BE2C (cell line): Measurements from ENCODE around the gene NR4A3.

Source experiments
- DNase-seq: peaks from one replicate; pipeline ENCODE4 v3.0.0-alpha.2; 2020
- H3K27me3 ChIP-seq: fragments of 250-450 bp; sonication (Bioruptor Pico); 2 replicates; pipeline ENCODE4 v1.5.1; 2020; ENCODE audit warnings: mild to moderate bottlenecking
- H3K36me3 ChIP-seq: fragments of 250-450 bp; sonication (Bioruptor Pico); 2 replicates; pipeline ENCODE4 v1.5.1; 2020; ENCODE audit warnings: mild to moderate bottlenecking
- H3K4me1 ChIP-seq: fragments of 250-450 bp; sonication (Bioruptor Pico); 2 replicates; pipeline ENCODE4 v1.5.1; 2020
- H3K4me3 ChIP-seq: 2 replicates; pipeline ENCODE4 v1.5.1; 2011; ENCODE audit warnings: low read depth, low read length
- H3K9me3 ChIP-seq: fragments of 250-450 bp; sonication (Bioruptor Pico); 2 replicates; pipeline ENCODE4 v1.5.1; 2020
- TF ChIP-seq, protein P1 (sequence below): IDR thresholded peaks from 2 replicates; pipeline ENCODE4 v1.5.1; 2012; ENCODE audit warnings: mild to moderate bottlenecking, low read depth, low read length

Gene NR4A3

DNA sequence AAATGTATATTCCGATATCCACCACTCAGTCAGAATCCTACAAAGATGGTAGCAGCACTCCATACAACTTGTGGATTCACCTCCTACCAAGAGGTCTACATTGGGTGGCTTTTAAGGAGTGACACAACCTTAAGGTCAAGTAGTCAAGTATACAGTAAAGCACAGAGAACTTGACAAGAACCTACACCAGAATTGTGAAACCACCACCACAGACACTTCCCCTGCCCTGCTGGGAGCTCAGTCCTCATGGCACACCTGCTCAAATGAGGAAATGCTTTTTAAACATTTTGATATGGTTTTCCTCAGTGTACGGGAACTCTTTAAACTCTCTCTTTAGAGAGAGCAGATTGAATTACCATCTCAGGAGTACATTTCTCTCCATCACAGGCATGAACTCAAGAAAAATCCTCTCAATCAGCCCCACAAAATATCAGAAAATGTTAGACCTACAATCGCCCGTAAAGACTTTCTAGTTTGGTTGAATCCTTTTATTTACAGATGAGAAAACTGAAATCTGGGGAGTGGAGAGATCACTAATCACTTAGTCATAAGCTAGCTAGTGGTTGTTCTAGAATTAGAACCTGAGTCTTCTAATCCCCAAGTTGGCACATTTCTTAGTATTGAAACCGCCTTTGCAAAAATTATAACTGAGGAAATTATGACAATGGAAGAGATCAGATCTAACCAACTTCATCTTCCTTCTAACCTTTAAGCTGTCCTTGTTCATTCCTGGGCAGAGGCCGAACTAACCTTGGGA is 38.5 kb upstream of the NR4A3 start:
- Histone ChIP-seq H3K36me3 (no peaks in the 10 kb centered on the region), H3K27me3 (no peaks in the 10 kb centered on the region), H3K9me3 (no peaks in the 10 kb centered on the region), H3K4me3 (no peak overlapping the region), H3K4me1 (no peaks in the 10 kb centered on the region)
- TF ChIP-seq, protein P1, sequence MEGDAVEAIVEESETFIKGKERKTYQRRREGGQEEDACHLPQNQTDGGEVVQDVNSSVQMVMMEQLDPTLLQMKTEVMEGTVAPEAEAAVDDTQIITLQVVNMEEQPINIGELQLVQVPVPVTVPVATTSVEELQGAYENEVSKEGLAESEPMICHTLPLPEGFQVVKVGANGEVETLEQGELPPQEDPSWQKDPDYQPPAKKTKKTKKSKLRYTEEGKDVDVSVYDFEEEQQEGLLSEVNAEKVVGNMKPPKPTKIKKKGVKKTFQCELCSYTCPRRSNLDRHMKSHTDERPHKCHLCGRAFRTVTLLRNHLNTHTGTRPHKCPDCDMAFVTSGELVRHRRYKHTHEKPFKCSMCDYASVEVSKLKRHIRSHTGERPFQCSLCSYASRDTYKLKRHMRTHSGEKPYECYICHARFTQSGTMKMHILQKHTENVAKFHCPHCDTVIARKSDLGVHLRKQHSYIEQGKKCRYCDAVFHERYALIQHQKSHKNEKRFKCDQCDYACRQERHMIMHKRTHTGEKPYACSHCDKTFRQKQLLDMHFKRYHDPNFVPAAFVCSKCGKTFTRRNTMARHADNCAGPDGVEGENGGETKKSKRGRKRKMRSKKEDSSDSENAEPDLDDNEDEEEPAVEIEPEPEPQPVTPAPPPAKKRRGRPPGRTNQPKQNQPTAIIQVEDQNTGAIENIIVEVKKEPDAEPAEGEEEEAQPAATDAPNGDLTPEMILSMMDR = no peak
- DNase-seq = no peak

DNA sequence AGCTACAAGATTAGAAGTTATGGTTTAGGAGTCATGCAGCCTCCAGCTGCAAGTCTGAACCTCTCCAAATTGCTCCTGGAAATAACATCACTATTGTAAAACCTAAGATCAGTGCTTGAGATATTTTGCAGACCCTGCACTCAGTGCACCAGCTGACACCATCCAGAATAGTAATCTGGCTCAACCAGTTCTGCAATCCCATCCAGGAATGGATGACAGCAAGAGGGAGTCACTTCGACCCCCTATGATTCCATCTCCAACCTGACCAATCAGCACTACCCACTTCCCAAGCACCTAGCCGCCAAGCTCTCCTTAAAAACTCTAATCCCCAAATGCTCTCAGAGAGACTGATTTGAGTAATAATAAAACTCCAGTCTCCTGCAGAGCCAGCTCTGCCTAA is 37.9 kb upstream of the NR4A3 start:
- TF ChIP-seq, protein P1 = no peak
- no peak for DNase-seq
- Histone ChIP-seq H3K36me3 (no peaks in the 10 kb centered on the region), H3K4me1 (no peaks in the 10 kb centered on the region), H3K9me3 (no peaks in the 10 kb centered on the region), H3K4me3 (no peak overlapping the region), H3K27me3 (no peaks in the 10 kb centered on the region)

DNA sequence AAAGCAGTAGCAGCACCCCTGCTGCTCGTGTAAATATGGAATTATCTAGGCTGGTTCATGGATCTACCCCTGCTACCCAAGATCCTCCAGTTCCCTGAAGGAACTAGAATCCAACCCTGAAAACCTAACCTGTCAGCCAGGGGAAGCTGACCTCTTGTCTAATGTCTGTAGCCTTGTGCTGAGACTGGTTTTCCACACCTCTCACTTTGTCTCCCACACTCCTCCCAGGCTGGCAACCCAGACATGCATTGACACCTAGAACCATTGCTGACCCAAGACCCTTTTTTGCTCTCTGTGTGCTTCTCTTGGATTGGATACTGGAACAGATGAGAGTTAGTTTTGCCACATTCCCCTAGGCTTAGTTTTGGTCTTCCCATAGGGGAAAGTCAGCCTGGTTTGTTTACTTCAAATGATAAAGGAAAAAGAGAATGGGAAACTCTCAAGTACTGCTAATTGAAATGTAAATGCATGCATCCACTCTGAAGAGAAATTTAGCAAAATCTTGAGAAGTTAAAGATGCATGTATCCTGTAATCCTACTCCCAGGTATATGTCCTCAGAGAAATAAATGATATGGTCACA is 36.6 kb upstream of the NR4A3 start:
- TF ChIP-seq, protein P1 = no peak
- no peak overlapping the region for H3K4me3 ChIP-seq
- no peak for DNase-seq

DNA sequence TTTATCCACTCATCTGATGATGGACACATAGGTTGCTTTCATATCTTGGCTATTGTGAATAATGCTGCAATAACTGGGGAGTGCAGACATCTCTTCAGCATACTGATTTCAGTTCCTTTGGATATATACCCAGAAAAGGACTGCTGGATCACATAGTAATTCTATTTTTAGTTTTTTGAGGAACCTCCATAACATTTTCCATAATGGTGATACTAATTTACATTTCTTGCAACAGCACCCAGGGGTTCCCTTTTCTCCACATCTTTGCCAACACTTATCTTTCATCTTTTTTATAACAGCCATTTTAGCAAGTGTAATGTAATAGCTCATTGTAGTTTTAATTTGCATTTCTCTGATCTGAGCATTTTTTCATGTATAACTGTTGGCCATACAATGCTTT is 34.1 kb upstream of the NR4A3 start:
- no peaks in the 10 kb centered on the region for H3K36me3 ChIP-seq
- TF ChIP-seq, protein P1 = no peak
- H3K4me1 ChIP-seq = no peaks in the 10 kb centered on the region
- no peak for DNase-seq
- H3K4me3 ChIP-seq = no peak overlapping the region
- no peaks in the 10 kb centered on the region for H3K9me3 ChIP-seq
- H3K27me3 ChIP-seq = no peaks in the 10 kb centered on the region

More for the DNA sequence above, 36.6 kb upstream of the NR4A3 start:
- Histone ChIP-seq H3K36me3 (no peaks in the 10 kb centered on the region), H3K9me3 (no peaks in the 10 kb centered on the region), H3K27me3 (no peaks in the 10 kb centered on the region), H3K4me1 (no peaks in the 10 kb centered on the region)

GRCh38 chr9:99793528-99793927 is 28.2 kb upstream of the NR4A3 start:
- H3K4me1 ChIP-seq = no peaks in the 10 kb centered on the region
- H3K9me3 ChIP-seq = no peaks in the 10 kb centered on the region
- H3K4me3 ChIP-seq = no peak overlapping the region
- no peaks in the 10 kb centered on the region for H3K27me3 ChIP-seq
- no peak for DNase-seq
- no peaks in the 10 kb centered on the region for H3K36me3 ChIP-seq
- TF ChIP-seq, protein P1 = no peak

DNA sequence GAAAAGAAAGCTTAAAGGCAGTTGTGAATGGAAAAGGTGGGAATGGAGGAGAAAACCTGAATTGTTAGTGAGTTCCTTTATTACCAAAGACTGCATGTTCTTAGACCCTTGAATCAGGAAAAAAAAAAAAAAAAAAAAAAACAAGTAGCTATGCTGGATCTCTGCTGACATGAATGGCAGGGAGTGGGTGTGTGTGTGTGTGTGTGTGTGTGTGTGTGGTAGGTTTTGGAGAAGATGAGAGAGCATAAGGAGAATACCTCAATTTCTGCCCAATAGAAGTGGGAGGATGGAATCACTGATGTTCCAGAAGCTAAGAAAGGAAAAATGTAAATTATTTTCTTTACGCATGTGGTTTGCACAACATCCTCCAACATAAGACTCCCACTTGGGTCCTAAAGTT is 25.5 kb upstream of the NR4A3 start:
- H3K36me3 ChIP-seq = no peaks in the 10 kb centered on the region; the same call in 1 of the 2 replicates
- no peaks in the 10 kb centered on the region for H3K27me3 ChIP-seq
- H3K4me3 ChIP-seq = no peak overlapping the region
- no peak for DNase-seq
- H3K4me1 ChIP-seq = no peaks in the 10 kb centered on the region
- H3K9me3 ChIP-seq = no peaks in the 10 kb centered on the region
- TF ChIP-seq, protein P1 = no peak
